Colonic mucosa (tissue), 4 donors: Measurements from ENCODE around the gene TM4SF18. TPM values are rescaled to one million over a fixed set of nuclear protein-coding genes. Genes with fewer than 3 reads are reported as not detected.
A peak's percentile ranks its signal among the peaks of the same experiment; 100 is the strongest.

Experiments used
- DNase-seq: peaks from one replicate; pipeline ENCODE4 v3.0.0-alpha.2; 2020
- H3K27ac ChIP-seq: fragments of 200-600 bp; one replicate; pipeline ENCODE4 v1.8.0; 2021
- H3K27me3 ChIP-seq: fragments of 200-600 bp; one replicate; pipeline ENCODE4 v1.8.0; 2021
- H3K36me3 ChIP-seq: fragments of 200-600 bp; one replicate; pipeline ENCODE4 v1.8.0; 2021
- H3K4me1 ChIP-seq: fragments of 200-600 bp; one replicate; pipeline ENCODE4 v1.8.0; 2021; ENCODE audit warnings: mild to moderate bottlenecking
- H3K4me3 ChIP-seq: fragments of 200-600 bp; one replicate; pipeline ENCODE4 v1.8.0; 2021
- H3K9ac ChIP-seq, 2 donors: one replicate each; pipeline ENCODE4 v1.7.0; 2013; ENCODE audit warnings: control low read depth in 2 of 2, low read depth in 2 of 2, low read length in 2 of 2
- H3K9me3 ChIP-seq: fragments of 200-600 bp; one replicate; pipeline ENCODE4 v1.8.0; 2021
- CTCF ChIP-seq: fragments of 200-600 bp; IDR thresholded peaks from one replicate; pipeline ENCODE4 v1.8.0; 2022; ENCODE audit warnings: antibody characterized with exemption, mild to moderate bottlenecking
- intact Hi-C: fragments of 100-400 bp; cut with DNase I; formaldehyde crosslinking; loops from one replicate; pipeline ENCODE4 v1.14.1; 2022
- total RNA-seq, 2 donors: library from RNA; stranded (reverse); fragmentation: NEBNext Ultra II Directional in 1 of 2; extraction: Animal tissue kit (Norgen Biotek cat#: 25700) in 1 of 2; gene quantifications; one replicate each; pipeline ENCODE4 v1.2.1, GENCODE V29; 2021
- donor health status: healthy.
- donor health status: DM: no; HTN: no; CAD: no.
- donor health status: DM: no; HTN: no; CAD: no.

The TM4SF18 gene
- total RNA-seq, 2 donors from 2014 or later, result 0.72 to 2.1 TPM

- H3K27me3 ChIP-seq, result no peaks in the 10 kb centered on the region
- DNase-seq, result no peak
- intact Hi-C loops, result no loop called here
- no peak overlapping the region for H3K4me3 ChIP-seq
- no peaks in the 10 kb centered on the region for H3K36me3 ChIP-seq
- H3K27ac ChIP-seq, result no peak overlapping the region
- no peak overlapping the region for H3K9ac ChIP-seq
- no peaks in the 10 kb centered on the region for H3K9me3 ChIP-seq
- no peaks in the 10 kb centered on the region for H3K4me1 ChIP-seq
- TF ChIP-seq CTCF, result no peak
Measured at GRCh38 chr3:149292666-149293065, 40.8 kb downstream of the TM4SF18 start.

- DNase-seq, result no peak
- H3K4me3 ChIP-seq, result no peak overlapping the region
- no peaks in the 10 kb centered on the region for H3K4me1 ChIP-seq
Measured at GRCh38 chr3:149291178-149291577, 42.3 kb downstream of the TM4SF18 start.

GRCh38 chr3:149288655-149289054 lies 44.8 kb downstream of the TM4SF18 start:
- DNase-seq, result no peak
- Histone ChIP-seq H3K27me3 (no peaks in the 10 kb centered on the region), H3K36me3 (no peaks in the 10 kb centered on the region), H3K9me3 (no peaks in the 10 kb centered on the region), H3K4me3 (no peak overlapping the region), H3K4me1 (no peaks in the 10 kb centered on the region), H3K27ac (no peak overlapping the region), H3K9ac (no peak overlapping the region)
- TF ChIP-seq CTCF, result no peak
- intact Hi-C loops, result no loop called here

More at GRCh38 chr3:149291178-149291577, 42.3 kb downstream of the TM4SF18 start:
- H3K27me3 ChIP-seq, result no peaks in the 10 kb centered on the region
- TF ChIP-seq CTCF, result peak; percentile 29
- H3K9ac ChIP-seq, result no peak overlapping the region
- intact Hi-C loops, result no loop called here
- no peaks in the 10 kb centered on the region for H3K36me3 ChIP-seq
- no peaks in the 10 kb centered on the region for H3K9me3 ChIP-seq
- no peak overlapping the region for H3K27ac ChIP-seq

GRCh38 chr3:149284034-149284433 lies 49.4 kb downstream of the TM4SF18 start:
- no peak overlapping the region for H3K9ac ChIP-seq
- no peaks in the 10 kb centered on the region for H3K9me3 ChIP-seq
- H3K36me3 ChIP-seq, result no peaks in the 10 kb centered on the region
- no peak overlapping the region for H3K4me3 ChIP-seq
- H3K27ac ChIP-seq, result no peak overlapping the region
- no peaks in the 10 kb centered on the region for H3K4me1 ChIP-seq
- H3K27me3 ChIP-seq, result no peaks in the 10 kb centered on the region
- TF ChIP-seq CTCF, result no peak
- intact Hi-C loops, result no loop called here
- no peak for DNase-seq

- DNase-seq, result no peak
- no peak overlapping the region for H3K27ac ChIP-seq
- no peaks in the 10 kb centered on the region for H3K27me3 ChIP-seq
- intact Hi-C loops, result no loop called here
- no peak overlapping the region for H3K9ac ChIP-seq
- no peaks in the 10 kb centered on the region for H3K36me3 ChIP-seq
- no peaks in the 10 kb centered on the region for H3K9me3 ChIP-seq
- H3K4me1 ChIP-seq, result no peaks in the 10 kb centered on the region
- TF ChIP-seq CTCF, result no peak
- no peak overlapping the region for H3K4me3 ChIP-seq
Measured at GRCh38 chr3:149283401-149283800, 50.0 kb downstream of the TM4SF18 start.

- Histone ChIP-seq H3K9me3 (no peaks in the 10 kb centered on the region), H3K4me1 (no peaks in the 10 kb centered on the region), H3K36me3 (no peaks in the 10 kb centered on the region), H3K27me3 (no peaks in the 10 kb centered on the region), H3K27ac (no peak overlapping the region), H3K4me3 (no peak overlapping the region), H3K9ac (no peak overlapping the region)
- no peak for TF ChIP-seq CTCF
- no peak for DNase-seq
- intact Hi-C loops, result no loop called here
Measured at GRCh38 chr3:149282836-149283235, 50.6 kb downstream of the TM4SF18 start.
